AG04449 (cell line): Measurements from ENCODE around the gene DSTN.

Source experiments
- CTCF ChIA-PET: fragments of 350-600 bp; formaldehyde crosslinking; extraction: SDS; loops from one replicate; lab custom pipeline; 2021; ENCODE audit warnings: antibody characterized with exemption; lab: Yijun Ruan, JAX
- POLR2A ChIA-PET: fragments of 400-600, 350-600 bp; formaldehyde crosslinking; extraction: SDS; loops from one replicate; lab custom pipeline; 2020; ENCODE audit warnings: antibody characterized with exemption, inconsistent platforms; lab: Yijun Ruan, JAX
- DNase-seq: peaks from one replicate; pipeline ENCODE4 v3.0.0-alpha.2; 2010; ENCODE audit warnings: low read depth, low spot score
- H3K4me3 ChIP-seq: 2 replicates; pipeline ENCODE4 v1.5.1; 2011; ENCODE audit warnings: low read depth, mild to moderate bottlenecking, control low read depth, low read length
- TF ChIP-seq, protein P1 (sequence below): IDR thresholded peaks from one replicate; pipeline ENCODE4 v1.5.1; 2011; ENCODE audit warnings: mild to moderate bottlenecking, moderate library complexity, low read length, control low read depth, inconsistent platforms; ENCODE audit not compliant: insufficient read depth; ENCODE audit errors: missing control alignments

The DSTN gene

DNA sequence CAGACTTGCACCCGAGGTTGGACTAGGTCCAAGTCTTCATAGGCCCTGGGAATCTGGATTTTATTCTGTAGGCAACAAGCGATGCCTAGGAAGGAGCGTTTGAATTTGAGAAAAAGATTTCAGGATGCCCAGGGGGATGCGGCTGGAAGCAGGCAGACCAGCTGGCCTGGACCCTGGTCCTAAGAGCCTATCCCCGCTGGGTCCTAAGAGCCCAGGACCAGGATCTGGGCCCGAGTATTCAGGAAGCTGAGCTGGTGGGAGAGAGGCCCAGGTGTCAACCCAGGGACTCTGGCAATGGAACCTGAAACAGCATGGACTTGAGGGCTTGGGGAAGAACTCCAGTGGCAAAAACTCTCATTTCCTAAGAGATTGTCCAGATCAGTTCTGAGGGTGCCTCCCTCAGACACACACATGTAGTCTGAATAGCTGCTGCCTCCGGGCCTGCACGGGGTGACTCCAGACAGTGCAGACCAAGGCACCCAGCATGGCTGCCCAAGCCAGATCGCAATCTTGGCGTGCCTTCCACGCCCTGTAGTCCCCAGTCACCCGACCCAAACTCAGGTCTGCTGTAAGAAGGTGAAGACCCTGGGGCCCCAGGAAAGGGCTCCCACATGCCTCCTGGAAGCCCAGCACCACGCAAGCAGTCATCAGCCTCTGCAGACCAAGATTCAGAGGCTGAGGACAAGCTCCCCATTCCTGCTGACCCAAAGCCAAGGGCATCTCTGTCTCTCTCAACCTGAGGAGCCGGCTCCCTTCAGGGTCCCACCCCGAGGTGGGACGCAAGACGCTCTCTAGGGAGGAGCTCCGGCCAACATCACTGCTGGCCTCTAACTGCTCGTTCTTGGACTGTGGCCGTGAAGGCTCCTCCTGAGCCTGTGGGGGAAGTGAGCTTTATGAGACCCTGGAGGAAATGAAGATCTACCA is 77.8 kb downstream of the DSTN start:
- TF ChIP-seq, protein P1, sequence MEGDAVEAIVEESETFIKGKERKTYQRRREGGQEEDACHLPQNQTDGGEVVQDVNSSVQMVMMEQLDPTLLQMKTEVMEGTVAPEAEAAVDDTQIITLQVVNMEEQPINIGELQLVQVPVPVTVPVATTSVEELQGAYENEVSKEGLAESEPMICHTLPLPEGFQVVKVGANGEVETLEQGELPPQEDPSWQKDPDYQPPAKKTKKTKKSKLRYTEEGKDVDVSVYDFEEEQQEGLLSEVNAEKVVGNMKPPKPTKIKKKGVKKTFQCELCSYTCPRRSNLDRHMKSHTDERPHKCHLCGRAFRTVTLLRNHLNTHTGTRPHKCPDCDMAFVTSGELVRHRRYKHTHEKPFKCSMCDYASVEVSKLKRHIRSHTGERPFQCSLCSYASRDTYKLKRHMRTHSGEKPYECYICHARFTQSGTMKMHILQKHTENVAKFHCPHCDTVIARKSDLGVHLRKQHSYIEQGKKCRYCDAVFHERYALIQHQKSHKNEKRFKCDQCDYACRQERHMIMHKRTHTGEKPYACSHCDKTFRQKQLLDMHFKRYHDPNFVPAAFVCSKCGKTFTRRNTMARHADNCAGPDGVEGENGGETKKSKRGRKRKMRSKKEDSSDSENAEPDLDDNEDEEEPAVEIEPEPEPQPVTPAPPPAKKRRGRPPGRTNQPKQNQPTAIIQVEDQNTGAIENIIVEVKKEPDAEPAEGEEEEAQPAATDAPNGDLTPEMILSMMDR = no peak
- DNase-seq = no peak
- CTCF ChIA-PET = interaction anchor here (0.9 to 11.4 kb wide), 8 partner anchors 8 to 250 kb away, joined by 3 to 124 read pairs (median 4); partner anchors contain the start of gene RRBP1
- H3K4me3 ChIP-seq = no peak overlapping the region
- POLR2A ChIA-PET = no interaction called here

DNA sequence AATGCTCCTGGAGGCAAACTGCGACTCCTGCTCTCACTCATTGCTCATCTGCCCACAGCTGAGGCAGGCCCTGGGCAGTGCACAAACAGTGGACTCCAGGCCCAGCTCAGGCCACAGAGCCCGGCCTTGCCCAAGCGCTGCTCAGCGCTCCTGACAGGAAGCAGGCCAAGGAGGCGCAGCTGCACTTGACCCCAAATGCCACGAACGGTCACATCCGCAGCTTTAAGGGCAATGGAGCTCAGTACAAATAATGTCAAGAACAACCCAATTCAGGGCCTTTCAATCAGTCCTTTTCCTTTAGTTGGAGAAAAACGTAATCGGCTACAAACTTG is 78.4 kb downstream of the DSTN start:
- H3K4me3 ChIP-seq = no peak overlapping the region
- ChIA-PET CTCF (interaction anchor here (0.8 to 11.4 kb wide), 10 partner anchors 8 to 291 kb away, joined by 3 to 124 read pairs (median 4); partner anchors contain the start of gene RRBP1), POLR2A (no interaction called here)
- no peak for DNase-seq
- TF ChIP-seq, protein P1 = no peak

DNA sequence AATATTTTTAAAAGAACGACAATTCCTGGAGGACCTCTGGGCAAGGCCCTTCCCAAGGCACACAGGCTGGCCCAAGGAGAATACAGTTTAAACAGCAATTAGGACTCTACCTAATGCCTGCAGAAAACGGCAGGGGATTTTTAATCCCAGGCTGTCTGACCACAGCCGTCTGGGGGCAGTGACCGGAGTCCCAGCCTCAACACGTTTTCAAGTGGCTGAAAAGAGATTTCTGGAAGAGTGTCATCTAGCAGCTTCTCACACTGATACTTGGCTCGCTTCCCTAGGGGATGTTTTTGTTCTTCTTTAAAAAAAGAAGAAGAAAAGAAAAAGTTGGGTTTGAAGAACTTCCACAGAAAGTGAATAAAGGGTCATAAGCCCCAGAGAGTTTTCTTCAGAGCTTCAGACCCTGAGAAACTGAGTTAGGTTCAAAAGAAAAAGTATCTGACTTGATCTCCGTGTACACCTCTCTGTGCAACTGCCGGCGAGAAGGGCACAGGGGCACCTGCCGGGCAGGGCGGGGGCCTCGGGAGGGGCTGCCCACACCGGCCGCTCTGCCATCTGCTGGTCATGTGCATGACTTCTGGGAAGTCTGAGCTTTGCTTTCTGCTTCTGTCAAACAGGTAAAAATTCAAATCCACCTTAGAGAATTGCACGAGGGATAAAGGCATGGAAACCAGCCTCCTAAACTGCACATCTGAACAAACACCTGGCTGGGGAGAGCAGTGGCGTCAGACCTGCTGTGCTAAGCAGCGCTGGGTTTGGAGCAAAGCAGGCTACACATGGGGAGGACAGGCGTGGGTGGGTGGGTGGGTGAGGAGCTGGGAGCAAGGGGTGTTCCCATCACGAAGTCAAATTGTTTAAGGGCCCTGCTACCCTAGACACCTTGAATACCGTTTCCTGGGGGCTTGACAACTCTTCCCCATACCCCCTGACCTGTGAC is 79.2 kb downstream of the DSTN start:
- CTCF ChIA-PET = interaction anchor here (0.8 to 11.4 kb wide), 17 partner anchors 7 to 290 kb away, joined by 3 to 124 read pairs (median 4); partner anchors contain the start of genes BFSP1 and RRBP1
- POLR2A ChIA-PET = no interaction called here
- TF ChIP-seq, protein P1 = no peak
- no peak for DNase-seq
- H3K4me3 ChIP-seq = no peak overlapping the region

DNA sequence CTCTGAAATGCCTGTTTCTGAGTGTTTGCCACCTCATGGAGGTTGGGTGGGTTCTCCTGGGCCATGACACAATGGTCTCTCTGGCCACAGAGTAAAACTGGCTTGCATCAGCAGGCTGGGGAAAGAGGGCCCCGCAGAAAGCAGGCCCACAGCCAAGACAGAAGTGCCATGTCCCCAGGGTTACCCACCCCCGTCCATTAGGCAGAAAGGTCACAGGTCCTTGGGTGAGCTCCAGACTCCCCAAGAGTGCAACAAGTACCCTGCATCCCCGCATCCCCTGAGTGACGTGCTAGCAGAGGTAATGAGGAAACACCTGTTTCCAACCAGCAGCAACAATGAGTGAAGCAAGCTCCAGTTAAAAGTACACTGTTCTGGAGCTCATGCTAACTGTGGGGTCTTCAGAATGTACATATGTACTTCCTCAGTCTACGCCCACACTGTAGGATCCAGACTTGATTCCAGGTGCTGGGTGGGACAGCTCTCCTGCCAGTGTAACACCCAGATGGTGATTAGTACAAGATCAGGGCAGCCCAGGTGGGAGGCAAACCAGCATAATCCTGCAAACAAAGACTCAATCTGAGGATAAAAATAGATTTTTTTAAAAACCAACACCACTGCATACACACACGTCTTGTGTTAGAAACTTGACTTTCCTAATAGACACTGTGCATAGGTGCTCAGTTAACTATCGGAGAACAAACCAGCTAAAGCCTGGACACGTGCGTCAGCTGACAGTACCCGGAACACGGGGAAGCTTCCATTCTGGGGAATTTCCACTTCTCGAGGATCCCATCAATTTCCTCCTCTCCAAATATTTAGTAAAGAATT is 80.6 kb downstream of the DSTN start:
- ChIA-PET POLR2A (no interaction called here), CTCF (interaction anchor here (0.6 to 11.4 kb wide), 13 partner anchors 8 to 308 kb away, joined by 3 to 124 read pairs (median 4); partner anchors contain the start of gene BFSP1)
- DNase-seq = no peak
- no peak overlapping the region for H3K4me3 ChIP-seq
- TF ChIP-seq, protein P1 = no peak

DNA sequence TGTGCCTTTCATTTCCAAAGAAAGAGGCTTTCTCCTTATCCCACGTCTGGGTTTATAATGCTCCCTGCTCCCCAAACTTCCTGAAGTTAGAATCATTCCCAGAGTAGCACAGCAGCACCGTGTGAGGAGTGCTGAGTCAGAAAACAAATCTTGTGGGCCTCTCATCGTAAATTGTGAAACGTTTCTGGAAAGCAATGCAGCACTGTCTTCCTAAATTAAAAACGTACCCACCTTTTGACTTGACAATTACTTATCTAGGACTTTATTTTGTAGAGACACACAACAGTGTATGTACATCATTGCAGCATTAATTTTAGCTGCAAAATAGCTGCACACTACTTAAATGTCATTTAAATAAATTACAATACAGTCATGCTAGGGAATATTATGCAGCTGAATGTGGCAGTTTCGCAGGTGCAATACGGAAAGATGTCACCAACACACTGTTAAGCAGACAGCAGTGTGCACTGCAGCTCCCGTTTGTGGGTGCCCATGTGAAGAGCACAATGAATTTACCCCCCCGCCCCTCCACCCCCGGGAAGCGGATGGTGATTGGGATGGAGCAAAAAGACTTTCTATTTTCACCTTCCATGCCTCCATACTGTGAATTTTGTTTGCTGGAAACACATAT is 81.4 kb downstream of the DSTN start:
- TF ChIP-seq, protein P1 = no peak
- POLR2A ChIA-PET = interaction anchor here (0.8 kb wide), 1 partner anchor 158 kb away, joined by 3 read pairs; no protein-coding TSS in a partner anchor
- no peak overlapping the region for H3K4me3 ChIP-seq
- DNase-seq = no peak
- CTCF ChIA-PET = interaction anchor here (0.7 to 11.4 kb wide), 7 partner anchors 13 to 307 kb away, joined by 3 to 124 read pairs (median 3); no protein-coding TSS in a partner anchor
